OCI-LY3 (cell line): ENCODE measurements around the gene UGT1A9.

Experiments used
- H2AFZ ChIP-seq: fragments of 200-600, 300-600 bp; shearing (Covaris generic); 2 replicates; pipeline ENCODE4 v1.6.0; 2014; ENCODE audit warnings: antibody characterized with exemption, low read depth, low read length
- H3K27ac ChIP-seq: fragments of 200-600, 300-600 bp; sonication (generic); 2 replicates; pipeline ENCODE4 v1.5.1; 2014; ENCODE audit warnings: mild to moderate bottlenecking, low read length, moderate library complexity, mixed read lengths
- H3K27me3 ChIP-seq: fragments of 200-600, 300-600 bp; sonication (generic); 2 replicates; pipeline ENCODE4 v1.6.1; 2014; ENCODE audit warnings: low read depth, low read length, mixed read lengths
- H3K36me3 ChIP-seq: fragments of 200-600, 300-600 bp; sonication (generic); replicated peaks from 2 replicates; pipeline ENCODE3; 2014; ENCODE audit warnings: low read depth, low read length, mixed read lengths
- H3K4me1 ChIP-seq: fragments of 300-600, 200-600 bp; sonication (generic); 2 replicates; pipeline ENCODE4 v1.6.1; 2014; ENCODE audit warnings: low read length, mixed read lengths
- H3K4me2 ChIP-seq: fragments of 200-600, 300-600 bp; sonication (generic); 2 replicates; pipeline ENCODE4 v1.6.1; 2014; ENCODE audit warnings: low read length, mixed read lengths
- H3K4me3 ChIP-seq: fragments of 300-600, 200-600 bp; sonication (generic); 2 replicates; pipeline ENCODE4 v1.5.1; 2014; ENCODE audit warnings: antibody characterized with exemption, mild to moderate bottlenecking, low read length, moderate library complexity
- H3K79me2 ChIP-seq: fragments of 300-600, 200-600 bp; shearing (Covaris generic); 2 replicates; pipeline ENCODE4 v1.6.1; 2014; ENCODE audit warnings: mild to moderate bottlenecking, low read length, mixed read lengths
- H3K9ac ChIP-seq: fragments of 300-600, 200-600 bp; shearing (Covaris generic); 2 replicates; pipeline ENCODE4 v1.6.0; 2014; ENCODE audit warnings: mild to moderate bottlenecking, low read length, moderate library complexity
- H3K9me3 ChIP-seq: fragments of 200-600, 300-600 bp; shearing (Covaris generic); 2 replicates; pipeline ENCODE4 v1.6.1; 2014; ENCODE audit warnings: low read length, mixed read lengths; ENCODE audit not compliant: insufficient read depth
- H4K20me1 ChIP-seq: fragments of 200-600, 300-600 bp; sonication (generic); 2 replicates; pipeline ENCODE4 v1.6.1; 2016; ENCODE audit warnings: low read length, mixed read lengths; ENCODE audit not compliant: insufficient read depth
- CTCF ChIP-seq: fragments of 200-600, 300-600 bp; sonication (generic); IDR thresholded peaks from 2 replicates; pipeline ENCODE4 v1.5.1; 2014; ENCODE audit warnings: antibody characterized with exemption, low read length, low read depth
- EZH2phosphoT487 ChIP-seq: fragments of 200-600 bp; shearing (Covaris generic); IDR thresholded peaks from 2 replicates; pipeline ENCODE4 v1.6.1; 2018; ENCODE audit warnings: antibody characterized with exemption, mixed run types, low read depth

UGT1A9 gene

GRCh38 chr2:233798335-233799086, 126.8 kb downstream of the UGT1A9 start:
- no peak overlapping the region for H2AFZ ChIP-seq
- H3K79me2 ChIP-seq, result no peaks in the 10 kb centered on the region
- H3K36me3 ChIP-seq, result no peaks in the 10 kb centered on the region
- H3K4me1 ChIP-seq, result no peaks in the 10 kb centered on the region
- no peaks in the 10 kb centered on the region for H3K27me3 ChIP-seq
- H3K9me3 ChIP-seq, result no peaks in the 10 kb centered on the region
- no peak overlapping the region for H3K4me3 ChIP-seq
- TF ChIP-seq CTCF (no peak), EZH2phosphoT487 (no peak)
- H3K4me2 ChIP-seq, result no peak overlapping the region
- no peaks in the 10 kb centered on the region for H4K20me1 ChIP-seq
- H3K27ac ChIP-seq, result no peak overlapping the region
- H3K9ac ChIP-seq, result no peak overlapping the region

DNA sequence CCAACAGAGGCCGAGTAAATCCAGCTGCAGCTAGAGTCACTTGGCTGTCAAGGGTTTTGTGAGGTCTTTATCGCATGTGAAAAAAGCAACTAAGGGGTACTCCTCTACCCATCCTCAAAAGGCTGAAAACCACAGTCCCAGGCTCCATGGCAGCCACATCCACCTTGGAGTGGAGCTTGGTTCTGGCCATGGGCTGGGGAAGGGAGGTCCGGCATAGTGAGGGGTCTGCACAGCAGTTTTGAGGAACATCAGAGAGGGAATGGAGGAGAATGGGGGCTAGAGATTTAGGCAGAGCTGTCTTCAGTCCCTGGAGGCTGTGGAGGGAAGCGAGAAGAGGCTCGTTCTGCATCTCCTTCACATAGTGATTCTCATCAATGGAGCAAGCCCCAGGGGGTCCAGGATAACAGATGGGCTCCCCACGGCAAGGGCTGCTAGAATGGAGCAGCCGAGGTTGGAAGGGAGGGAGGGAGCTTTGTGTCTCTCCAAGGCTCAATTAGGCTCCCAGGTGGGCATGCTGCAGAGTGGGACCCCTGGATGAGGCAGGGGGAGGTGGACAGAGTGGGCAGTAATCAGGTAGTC, 127.5 kb downstream of the UGT1A9 start:
- Histone ChIP-seq H3K27ac (no peak overlapping the region), H3K36me3 (no peaks in the 10 kb centered on the region), H3K27me3 (no peaks in the 10 kb centered on the region), H3K4me2 (no peak overlapping the region), H3K4me1 (no peaks in the 10 kb centered on the region), H2AFZ (no peak overlapping the region), H3K9me3 (no peaks in the 10 kb centered on the region), H3K4me3 (no peak overlapping the region), H4K20me1 (no peaks in the 10 kb centered on the region), H3K9ac (no peak overlapping the region), H3K79me2 (no peaks in the 10 kb centered on the region)
- TF ChIP-seq EZH2phosphoT487, result no peak
- no peak for TF ChIP-seq CTCF

DNA sequence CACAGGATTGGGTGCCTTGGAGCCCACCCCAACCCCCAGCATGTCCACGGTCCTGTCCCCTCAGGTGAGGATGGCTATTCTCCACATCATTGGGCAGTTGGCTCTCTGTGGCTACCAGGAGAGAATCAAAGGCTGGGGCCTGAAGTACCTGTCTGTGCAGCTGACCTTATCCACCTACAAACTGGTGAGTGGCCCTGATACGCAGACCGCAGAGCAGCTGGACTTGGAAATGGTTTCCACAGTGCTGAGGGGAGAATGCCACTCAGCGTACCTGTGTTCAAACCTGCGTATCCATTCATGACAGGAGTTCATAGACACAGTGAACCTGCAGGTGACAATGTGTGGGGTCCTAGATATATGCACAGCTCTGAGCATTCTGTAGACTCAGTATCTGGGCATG, 128.0 kb downstream of the UGT1A9 start:
- Histone ChIP-seq H3K9ac (no peak overlapping the region), H3K4me1 (no peaks in the 10 kb centered on the region), H3K36me3 (no peaks in the 10 kb centered on the region), H4K20me1 (no peaks in the 10 kb centered on the region), H2AFZ (no peak overlapping the region), H3K4me2 (no peak overlapping the region), H3K9me3 (no peaks in the 10 kb centered on the region), H3K79me2 (no peaks in the 10 kb centered on the region), H3K27me3 (no peaks in the 10 kb centered on the region), H3K4me3 (no peak overlapping the region), H3K27ac (no peak overlapping the region)
- TF ChIP-seq CTCF (no peak), EZH2phosphoT487 (no peak)

GRCh38 chr2:233800208-233800607, 128.5 kb downstream of the UGT1A9 start:
- H3K27ac ChIP-seq, result no peak overlapping the region
- H3K79me2 ChIP-seq, result no peaks in the 10 kb centered on the region
- H3K9me3 ChIP-seq, result no peaks in the 10 kb centered on the region
- no peak overlapping the region for H3K4me3 ChIP-seq
- H3K27me3 ChIP-seq, result no peaks in the 10 kb centered on the region
- no peak overlapping the region for H3K4me2 ChIP-seq
- no peak overlapping the region for H3K9ac ChIP-seq
- no peaks in the 10 kb centered on the region for H3K4me1 ChIP-seq
- TF ChIP-seq CTCF (no peak), EZH2phosphoT487 (no peak)
- no peak overlapping the region for H2AFZ ChIP-seq
- no peaks in the 10 kb centered on the region for H3K36me3 ChIP-seq
- H4K20me1 ChIP-seq, result no peaks in the 10 kb centered on the region
